NCI-H1048 (cell line): Measurements from ENCODE around the gene ALK.

Source experiments
- DNase-seq: peaks from one replicate; lab custom pipeline; 2025; lab: John Stamatoyannopoulos, UW

Gene ALK

DNA sequence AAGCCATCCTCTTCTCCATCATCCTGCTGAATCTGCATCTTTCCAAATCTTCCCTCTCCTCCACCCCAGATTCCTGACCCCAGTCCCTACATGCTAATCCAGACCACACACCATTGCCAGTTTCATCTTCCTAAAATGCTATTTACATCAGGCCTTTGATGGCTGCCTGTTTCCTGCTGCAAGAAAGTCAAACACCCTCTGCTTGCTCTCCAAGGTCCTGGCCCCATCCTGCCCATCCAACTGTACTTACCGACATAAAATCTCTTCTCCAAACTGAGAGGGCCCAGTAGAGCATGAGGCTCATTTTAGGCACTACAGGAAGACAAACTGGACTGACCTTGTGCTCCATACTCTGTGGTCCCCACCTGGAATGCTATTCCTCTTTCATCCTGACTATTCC lies 19.0 kb downstream of the ALK start:
- no peak for DNase-seq

DNA sequence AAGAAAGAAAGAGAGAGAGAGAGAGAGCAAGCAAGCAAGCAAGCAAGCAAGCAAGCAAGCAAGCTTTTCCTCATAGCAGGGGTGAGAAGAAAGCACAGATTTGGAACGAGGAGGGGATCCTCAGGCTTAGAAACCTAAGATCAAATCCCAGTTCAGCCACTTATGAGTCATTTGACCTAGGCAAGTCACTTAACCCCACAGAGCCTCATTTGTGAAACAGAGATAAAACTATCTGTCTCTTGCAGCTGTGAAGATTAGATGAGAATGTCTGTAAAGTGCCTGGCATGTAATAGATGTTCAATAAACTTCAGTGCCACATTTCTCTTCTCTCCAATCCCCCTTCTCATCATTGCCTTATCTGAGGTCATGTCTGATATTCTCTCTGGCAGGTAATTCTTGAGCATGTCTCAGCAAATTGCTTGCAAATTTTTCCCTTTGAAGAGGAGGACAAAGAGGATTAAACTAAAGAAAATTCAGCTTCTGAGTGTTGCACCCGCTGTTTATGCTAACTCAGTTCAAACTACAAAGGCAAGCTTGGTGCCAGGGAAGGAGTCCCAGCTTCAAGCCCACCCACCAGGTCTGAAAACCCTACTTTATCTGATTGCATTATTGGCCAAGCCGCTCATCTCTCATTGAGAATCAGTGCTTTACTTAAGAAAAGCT lies 20.3 kb downstream of the ALK start:
- DNase-seq: no peak

DNA sequence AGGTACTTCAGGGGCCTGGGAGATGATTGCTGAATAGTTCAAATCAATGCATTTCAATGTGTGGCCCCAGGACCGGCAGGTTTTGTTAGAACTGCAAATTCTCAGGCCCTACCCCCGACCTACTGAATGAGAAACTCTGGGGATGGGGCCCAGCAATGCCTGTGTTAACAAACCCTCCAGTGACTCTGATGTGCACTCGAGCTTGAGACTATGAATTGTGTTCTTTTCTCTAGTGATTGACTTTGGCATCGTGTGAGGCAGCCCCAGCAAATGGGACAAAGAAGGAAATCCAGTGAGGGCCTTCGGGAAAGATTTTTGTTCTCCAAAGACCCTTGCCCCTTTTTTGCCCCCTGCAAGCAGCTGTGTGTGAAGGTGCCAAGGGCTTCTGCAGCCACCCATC lies 22.4 kb downstream of the ALK start:
- no peak for DNase-seq

DNA sequence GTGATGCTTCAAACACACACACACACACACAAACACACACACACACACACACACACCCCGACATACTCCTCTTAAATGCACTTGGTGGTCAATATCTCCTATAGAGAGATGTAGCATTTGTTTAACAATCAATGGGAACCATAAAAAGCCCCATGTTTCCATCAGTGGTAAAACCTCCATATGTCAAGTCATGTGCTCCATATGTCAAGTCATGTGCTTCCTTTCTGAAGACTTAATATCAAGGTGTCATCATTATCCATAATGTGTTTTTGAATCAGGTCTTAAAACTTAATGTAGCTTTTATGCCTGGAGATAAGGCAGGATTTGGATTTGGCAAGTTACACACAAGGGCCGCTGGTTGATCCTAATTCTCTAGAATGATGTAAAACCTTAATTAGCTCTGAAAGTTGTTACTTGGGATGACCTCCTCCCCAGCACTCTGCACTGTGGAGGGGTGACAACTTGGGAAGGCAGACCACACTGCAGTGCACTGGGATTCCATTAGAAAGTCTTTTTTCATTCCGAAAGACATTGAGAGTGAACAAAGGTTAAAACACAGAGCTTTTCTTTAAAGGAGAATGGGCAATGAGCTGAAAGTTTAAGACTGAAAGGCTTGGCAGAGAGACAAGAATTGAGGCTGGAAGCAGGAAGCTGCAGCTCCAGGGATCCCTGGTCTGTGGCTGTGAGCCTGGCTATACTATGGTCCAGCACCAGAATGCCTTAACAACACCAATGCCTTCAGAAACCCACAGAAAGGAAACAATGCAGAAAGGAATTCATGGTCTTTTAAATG lies 26.4 kb downstream of the ALK start:
- no peak for DNase-seq

DNA sequence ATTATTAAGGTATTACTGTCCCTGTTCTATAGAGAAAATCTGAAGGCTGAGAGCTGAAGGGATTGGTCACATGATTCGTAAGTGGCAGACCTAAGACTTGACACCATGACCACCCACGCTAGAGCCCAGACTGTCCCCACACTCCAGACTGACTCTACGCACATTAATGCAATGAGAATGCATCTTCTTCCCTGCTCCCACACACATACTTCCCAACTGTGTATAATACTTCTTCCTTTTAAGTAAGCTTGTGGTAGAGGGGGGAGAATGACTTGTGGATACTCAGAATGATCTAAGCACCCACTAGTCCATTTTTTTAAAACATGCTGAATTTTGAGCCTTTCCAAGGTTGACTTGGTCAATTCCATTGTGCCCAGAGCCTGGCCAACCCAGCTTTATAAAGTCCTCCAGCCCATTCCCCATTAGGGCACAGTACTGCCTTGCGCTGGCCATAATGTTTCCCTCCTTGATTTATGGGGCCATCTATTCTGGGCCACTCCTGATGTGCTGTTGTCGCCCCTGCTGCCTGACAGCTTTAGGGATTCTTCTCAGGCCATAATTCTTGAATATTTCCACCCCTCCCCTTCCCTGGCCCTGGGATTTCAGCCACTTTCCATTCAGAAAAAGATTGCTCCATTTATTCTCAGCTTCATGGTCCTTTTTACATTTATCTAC lies 28.7 kb downstream of the ALK start:
- DNase-seq: no peak

DNA sequence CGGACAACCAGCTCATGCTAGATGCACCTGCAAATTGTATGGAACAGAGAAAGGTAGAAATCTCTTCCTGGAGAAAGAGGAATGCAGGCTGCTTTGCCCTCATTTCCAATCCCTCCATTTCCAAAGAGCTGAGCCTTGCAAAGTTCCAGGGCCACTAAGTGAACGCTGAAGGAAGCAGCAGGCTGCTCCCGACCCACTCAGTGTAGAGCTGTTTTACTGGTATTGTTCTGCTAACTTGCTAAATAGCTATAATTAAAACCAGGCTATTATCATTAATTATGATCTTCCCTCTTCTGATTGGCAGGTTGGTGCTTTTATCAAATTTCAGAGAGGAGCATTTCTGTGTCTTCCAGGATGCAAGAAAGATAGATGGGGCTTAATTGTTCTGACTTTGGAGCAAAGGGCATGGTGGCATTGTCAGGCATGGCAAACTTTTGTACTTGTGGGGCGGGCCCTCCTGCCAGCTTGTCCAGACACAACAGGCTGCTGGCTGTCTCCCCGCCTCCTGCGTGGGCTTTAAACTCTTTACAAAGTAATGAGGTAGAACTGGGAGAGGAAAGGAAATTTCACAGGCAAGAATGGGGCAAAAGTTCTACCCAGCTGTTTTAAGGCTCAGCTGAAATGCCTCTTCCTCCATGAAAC lies 40.2 kb downstream of the ALK start:
- DNase-seq: no peak

DNA sequence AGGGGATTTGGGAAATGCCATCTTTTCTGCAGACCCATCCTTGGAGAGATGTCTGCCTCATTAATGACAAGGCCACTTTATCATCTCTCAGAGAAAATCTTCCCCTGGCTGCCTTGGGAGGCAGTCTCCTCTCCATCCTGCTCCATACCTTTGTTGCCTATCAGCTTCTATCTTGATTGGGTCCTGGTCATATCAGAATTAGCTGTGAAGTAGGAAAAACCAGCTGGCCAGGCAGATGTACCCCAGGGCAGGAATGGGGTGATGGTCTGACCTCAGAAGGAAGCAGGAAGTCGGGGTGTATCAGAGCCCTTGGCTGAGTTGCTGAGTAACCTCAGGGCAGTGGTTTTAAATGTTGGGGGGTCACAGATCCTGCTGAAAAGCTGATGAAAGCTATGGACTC lies 41.3 kb downstream of the ALK start:
- no peak for DNase-seq

DNA sequence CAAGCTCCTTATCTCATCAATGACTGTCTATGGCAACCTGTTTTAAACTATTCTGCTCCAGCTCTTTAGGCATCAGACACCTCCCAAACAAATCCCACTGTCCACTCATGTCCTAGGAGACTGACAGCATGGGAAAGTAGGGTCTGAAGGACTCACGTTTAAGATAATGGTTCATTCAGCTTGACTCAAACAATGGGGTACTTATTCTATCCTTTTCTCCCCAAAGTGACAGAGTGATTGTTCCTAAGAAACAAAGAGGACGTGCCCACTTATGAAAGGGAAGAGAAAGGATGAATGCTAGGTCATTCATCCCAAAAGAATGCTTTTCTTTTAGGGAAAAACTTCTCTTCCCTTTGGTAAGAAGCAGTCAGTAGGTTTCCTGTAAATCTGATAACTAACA lies 41.9 kb downstream of the ALK start:
- DNase-seq: no peak

DNA sequence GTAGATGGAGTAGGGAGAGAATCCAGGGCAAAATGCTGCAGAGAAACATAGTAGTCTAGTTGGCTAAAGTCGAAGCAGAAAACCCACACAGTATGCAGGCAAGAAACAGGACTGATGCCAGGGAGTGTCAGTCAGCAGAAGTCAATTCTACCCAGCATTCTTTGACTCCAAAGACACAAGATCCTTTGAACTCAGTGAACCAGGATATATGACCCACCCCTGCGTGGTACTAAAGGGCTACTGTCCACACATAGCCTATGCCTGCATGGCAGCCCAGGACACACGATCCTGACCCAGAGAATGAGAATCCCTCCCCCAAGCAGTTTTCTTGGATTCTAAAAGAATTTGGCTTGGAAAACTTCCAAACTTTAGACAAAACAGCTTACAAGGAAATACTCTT lies 42.5 kb downstream of the ALK start:
- no peak for DNase-seq

GRCh38 chr2:29876374-29876773 lies 45.0 kb downstream of the ALK start:
- no peak for DNase-seq

DNA sequence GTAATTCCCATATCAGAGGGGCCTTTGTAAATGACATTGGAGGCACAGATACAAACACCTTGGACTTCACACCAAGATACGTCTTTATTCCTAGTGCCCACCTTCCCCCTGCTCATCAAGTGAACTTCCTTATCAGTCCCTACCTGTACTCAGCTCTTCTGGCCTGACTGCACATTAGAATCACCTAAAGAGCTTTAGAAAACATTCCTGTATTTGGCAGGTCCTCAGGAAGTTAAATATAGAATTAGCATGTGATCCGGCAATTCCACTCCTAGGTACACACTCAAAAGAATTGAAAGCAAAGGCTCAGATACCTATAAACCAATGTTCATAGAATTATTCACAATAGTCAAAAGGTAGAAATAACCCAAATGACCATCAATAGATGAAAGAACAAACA lies 46.6 kb downstream of the ALK start:
- DNase-seq: no peak

GRCh38 chr2:29872870-29873269 lies 48.5 kb downstream of the ALK start:
- DNase-seq: no peak

DNA sequence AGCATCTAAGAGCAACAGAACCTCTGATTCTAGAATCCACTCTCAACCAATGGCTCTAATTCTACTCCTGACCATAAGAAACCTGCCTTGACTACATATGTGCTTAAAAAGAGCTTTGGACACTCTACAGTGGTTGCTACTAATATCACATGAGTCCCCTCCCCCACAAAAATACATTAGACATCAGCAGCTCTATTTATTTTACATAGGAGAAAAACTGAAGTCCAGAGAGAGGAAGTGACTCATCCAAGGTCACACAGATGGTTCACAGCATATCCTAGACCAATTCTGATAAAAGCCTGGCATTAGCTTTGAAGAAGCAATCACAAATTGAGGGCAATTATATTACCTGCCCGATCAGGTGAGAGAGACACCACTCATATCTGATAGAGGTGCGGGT lies 49.8 kb downstream of the ALK start:
- no peak for DNase-seq

- DNase-seq: no peak
Observed at GRCh38 chr2:29865512-29865911, 55.9 kb downstream of the ALK start.

DNA sequence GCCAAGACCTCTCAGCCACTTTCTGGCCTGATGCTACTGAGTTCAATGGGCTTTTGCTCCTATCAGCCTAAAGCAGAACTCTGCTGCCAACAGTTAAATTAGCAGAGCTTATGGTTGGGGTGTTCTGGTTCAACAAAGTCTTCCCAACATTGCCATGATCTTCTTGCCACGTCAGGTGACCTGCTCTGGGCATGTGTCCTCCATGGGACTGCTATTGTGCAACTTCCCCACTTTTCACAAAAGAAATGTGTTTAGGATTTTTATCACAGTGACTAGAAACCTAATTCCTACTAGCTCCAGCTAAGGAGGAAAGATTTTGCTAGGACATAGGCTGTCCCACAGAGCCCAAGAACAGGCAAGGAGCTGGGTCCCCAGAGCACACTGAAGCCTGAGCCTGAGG lies 56.4 kb downstream of the ALK start:
- no peak for DNase-seq

- DNase-seq: no peak
Observed at GRCh38 chr2:29855924-29856639, 65.3 kb downstream of the ALK start.

DNA sequence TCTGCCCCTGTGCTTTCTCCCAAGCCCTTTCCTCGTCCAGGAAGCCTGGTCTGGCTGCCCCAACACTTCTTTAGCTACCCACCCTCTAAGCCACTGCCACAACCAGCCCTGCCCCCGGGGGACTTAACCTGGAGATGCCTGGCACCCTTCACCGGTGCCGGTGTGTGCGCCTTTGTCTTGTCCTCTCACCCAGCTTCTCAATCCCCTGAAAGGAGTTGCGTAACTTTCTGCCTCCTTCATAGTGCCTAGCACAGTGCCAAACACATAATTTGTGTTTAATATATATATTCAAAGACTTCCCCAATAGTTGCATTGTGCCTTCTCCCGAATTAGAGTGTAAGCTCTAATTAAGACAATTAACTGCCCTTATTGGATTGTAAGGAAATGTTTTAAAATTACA lies 70.6 kb downstream of the ALK start:
- DNase-seq: no peak

- no peak for DNase-seq
Observed at GRCh38 chr2:29848566-29849310, 72.6 kb downstream of the ALK start.

- DNase-seq: no peak
Observed at GRCh38 chr2:29847886-29848285, 73.5 kb downstream of the ALK start.

DNA sequence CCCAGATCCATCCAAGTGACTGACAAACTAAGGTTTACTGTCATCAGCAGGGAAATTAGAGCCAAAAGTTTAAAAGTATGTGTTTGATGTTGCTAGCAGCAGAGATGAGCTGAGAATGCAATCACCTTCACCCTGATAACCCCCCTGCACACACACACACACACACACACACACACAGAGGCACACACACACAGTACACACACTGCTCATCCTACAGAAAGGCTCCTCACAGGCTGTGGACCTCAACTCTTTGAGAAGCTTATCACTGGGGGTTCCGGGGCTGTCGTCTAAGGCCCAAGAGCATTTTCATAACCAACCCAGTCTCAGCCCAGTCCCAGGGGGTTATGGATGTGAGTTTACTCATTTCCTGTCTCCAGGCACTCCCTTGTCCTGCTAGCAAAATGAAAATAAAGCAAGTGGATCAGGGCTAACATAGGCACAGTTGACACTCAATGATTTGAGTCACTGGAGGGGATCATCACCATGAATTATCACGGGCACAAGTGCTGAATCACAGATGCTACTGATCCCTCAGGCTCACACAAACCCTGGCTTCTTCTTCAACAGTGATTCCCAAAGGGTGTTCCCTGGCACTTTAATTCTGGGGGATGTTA lies 76.6 kb downstream of the ALK start:
- DNase-seq: no peak

GRCh38 chr2:29841386-29842004 lies 79.9 kb downstream of the ALK start:
- DNase-seq: no peak
